Naive thymus-derived CD4-positive, alpha-beta T cell (primary cell): ENCODE measurements around the gene PPCDC. TPM values are rescaled to one million over a fixed set of nuclear protein-coding genes. Genes with fewer than 3 reads are reported as not detected.

ENCODE experiments used
- ATAC-seq: fragments of 150-1000 bp; cut with Tn5 transposase; 2 replicates; pipeline ENCODE4 v1.10.0; 2021; ENCODE audit warnings: mild to moderate bottlenecking, moderate library complexity
- CTCF ChIA-PET: fragments of 350-600 bp; sonication (Branson Sonifier 250); formaldehyde crosslinking; loops from one replicate; lab custom pipeline; 2021; ENCODE audit warnings: antibody characterized with exemption; lab: Charles Lee
- POLR2A ChIA-PET: fragments of 350-600 bp; sonication (Branson Sonifier 250); formaldehyde crosslinking; loops from one replicate; lab custom pipeline; 2021; ENCODE audit warnings: antibody characterized with exemption, inconsistent platforms; lab: Charles Lee
- DNase-seq, 9 donors: peaks; one replicate each; pipeline versions ENCODE4 v3.0.0 to v3.0.0-alpha.2; 2020 to 2022; ENCODE audit warnings: mixed read lengths in 1 of 9
- H3K27ac ChIP-seq: one replicate; pipeline ENCODE4 v1.7.0; 2013; ENCODE audit warnings: mild to moderate bottlenecking, low read depth, low read length, moderate library complexity
- H3K27me3 ChIP-seq, 2 donors: one replicate each; pipeline ENCODE4 v1.7.0; 2013; ENCODE audit warnings: low read length in 2 of 2, mild to moderate bottlenecking in 2 of 2, moderate library complexity in 2 of 2; ENCODE audit not compliant: control insufficient read depth in 2 of 2, insufficient read depth in 2 of 2
- H3K36me3 ChIP-seq, 3 experiments: 1 replicate in 2 of 3; 2 replicates in 1 of 3; pipeline ENCODE4 v1.7.0; 2013; ENCODE audit warnings: low read length in 3 of 3, mild to moderate bottlenecking in 3 of 3, moderate library complexity in 1 of 3; ENCODE audit not compliant: insufficient read depth in 3 of 3, control insufficient read depth in 2 of 3
- H3K4me1 ChIP-seq, 2 donors: one replicate each; pipeline ENCODE4 v1.7.0; 2013; ENCODE audit warnings: low read length in 2 of 2, mild to moderate bottlenecking in 2 of 2, moderate library complexity in 1 of 2; ENCODE audit not compliant: control insufficient read depth in 2 of 2, insufficient read depth in 2 of 2
- H3K4me3 ChIP-seq: 2 replicates; pipeline ENCODE4 v1.7.0; 2013; ENCODE audit warnings: mild to moderate bottlenecking, low read length
- H3K9me3 ChIP-seq, 3 experiments: 1 replicate in 2 of 3; 2 replicates in 1 of 3; pipeline ENCODE4 v1.7.0; 2013; ENCODE audit warnings: low read length in 3 of 3; ENCODE audit not compliant: control insufficient read depth in 2 of 3
- H3K27ac Mint-ChIP-seq, 9 donors: one replicate each; pipeline ENCODE4 v1.8.0; 2020 to 2022; ENCODE audit warnings: mixed read lengths in 9 of 9, mild to moderate bottlenecking in 8 of 9, moderate library complexity in 5 of 9, inconsistent platforms in 2 of 9
- H3K27me3 Mint-ChIP-seq, 5 donors: one replicate each; pipeline ENCODE4 v1.8.0; 2021 to 2022; ENCODE audit warnings: mixed read lengths in 5 of 5, mild to moderate bottlenecking in 1 of 5
- H3K36me3 Mint-ChIP-seq, 5 donors: one replicate each; pipeline ENCODE4 v1.8.0; 2020 to 2022; ENCODE audit warnings: mixed read lengths in 5 of 5, mild to moderate bottlenecking in 3 of 5, inconsistent platforms in 1 of 5
- H3K4me1 Mint-ChIP-seq, 7 donors: one replicate each; pipeline ENCODE4 v1.8.0; 2020 to 2022; ENCODE audit warnings: mixed read lengths in 7 of 7, mild to moderate bottlenecking in 3 of 7, inconsistent platforms in 1 of 7
- H3K4me3 Mint-ChIP-seq, 10 donors: one replicate each; pipeline ENCODE4 v1.8.0; 2020 to 2022; ENCODE audit warnings: mild to moderate bottlenecking in 10 of 10, mixed read lengths in 10 of 10, moderate library complexity in 6 of 10, inconsistent platforms in 2 of 10
- H3K9me3 Mint-ChIP-seq, 11 donors: one replicate each; pipeline ENCODE4 v1.8.0; 2020 to 2022; ENCODE audit warnings: mixed read lengths in 11 of 11, mild to moderate bottlenecking in 4 of 11, inconsistent platforms in 1 of 11, moderate library complexity in 1 of 11
- intact Hi-C, 2 donors: fragments of 100-400 bp; cut with micrococcal nuclease; formaldehyde crosslinking; loops; one replicate each; pipeline ENCODE4 v1.15.1; 2023
- polyA plus RNA-seq, 2 donors: library from polyadenylated mRNA; unstranded; fragments of 300-500 nt; fragmentation: Illumina TruSeq; gene quantifications; one replicate each; pipeline ENCODE4 v1.2.3, GENCODE V29; 2021
- total RNA-seq, 6 experiments: library from RNA in 5 of 6; stranded (reverse) in 5 of 6; gene quantifications; 1 replicate in 5 of 6; 2 replicates in 1 of 6; pipeline ENCODE4 v1.2.3 and lab custom pipeline; 2021 to 2026

Gene PPCDC
- total and polyA plus RNA-seq, 7 experiments from 2014 or later = 11.7 to 31.3 (median 14.5) TPM

DNA sequence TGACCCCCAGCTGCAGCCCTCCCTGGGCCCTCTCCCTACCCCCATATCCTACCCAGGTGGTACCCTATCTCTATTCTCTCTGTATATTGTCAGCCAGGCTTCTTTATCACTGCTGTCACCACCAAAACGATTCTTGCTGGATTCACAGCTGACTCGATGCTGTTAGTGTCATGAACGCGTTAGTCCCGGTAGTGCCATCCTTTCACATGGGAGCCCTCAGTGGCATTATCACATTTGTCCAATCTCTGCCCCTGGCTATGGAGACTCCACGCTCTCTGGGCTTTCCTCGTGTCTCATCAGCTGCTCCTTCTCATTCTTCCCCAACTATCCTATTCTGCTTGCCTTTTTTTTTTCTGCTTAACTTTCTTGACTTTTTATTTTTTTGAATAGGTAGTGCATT lies 21.0 kb upstream of the PPCDC start:
- no peak for DNase-seq
- intact Hi-C loops = no loop called here
- peak overlapping the region in 1 of 10 donors; percentile 11 for H3K4me3 Mint-ChIP-seq
- H3K27me3 ChIP-seq = no peaks in the 10 kb centered on the region
- no peak overlapping the region for H3K27ac Mint-ChIP-seq
- ChIA-PET CTCF (no interaction called here), POLR2A (no interaction called here)
- no peaks in the 10 kb centered on the region for H3K9me3 ChIP-seq
- no peak overlapping the region for H3K4me3 ChIP-seq
- peaks cover 0 to 4% (median 0%) of the 10 kb centered on the region in 5 donors for H3K36me3 Mint-ChIP-seq
- no peak overlapping the region for H3K27ac ChIP-seq
- H3K36me3 ChIP-seq = no peaks in the 10 kb centered on the region
- no peaks in the 10 kb centered on the region for H3K4me1 ChIP-seq
- peaks cover 0 to 1% (median 0%) of the 10 kb centered on the region in 11 donors for H3K9me3 Mint-ChIP-seq
- ATAC-seq = no peak
- H3K27me3 Mint-ChIP-seq = peaks cover 8 to 23% (median 15%) of the 10 kb centered on the region in 5 donors
- H3K4me1 Mint-ChIP-seq = peaks cover 0 to 3% (median 0%) of the 10 kb centered on the region in 7 donors

GRCh38 chr15:75007216-75007615 lies 16.2 kb upstream of the PPCDC start:
- H3K27ac Mint-ChIP-seq = peak overlapping the region in 1 of 9 donors; percentile 38
- intact Hi-C loops = no loop called here
- H3K36me3 Mint-ChIP-seq = no peaks in the 10 kb centered on the region
- no peaks in the 10 kb centered on the region for H3K27me3 ChIP-seq
- H3K27ac ChIP-seq = no peak overlapping the region
- no peak for ATAC-seq
- H3K9me3 Mint-ChIP-seq = peaks cover 0 to 4% (median 0%) of the 10 kb centered on the region in 11 donors
- H3K4me1 Mint-ChIP-seq = peaks cover 0 to 12% (median 8%) of the 10 kb centered on the region in 7 donors
- POLR2A ChIA-PET = no interaction called here
- H3K4me3 Mint-ChIP-seq = peak overlapping the region in 1 of 10 donors; percentile 34
- H3K27me3 Mint-ChIP-seq = peaks cover 0 to 34% (median 0%) of the 10 kb centered on the region in 5 donors
- H3K4me1 ChIP-seq = no peaks in the 10 kb centered on the region
- DNase-seq = no peak
- H3K9me3 ChIP-seq = no peaks in the 10 kb centered on the region
- CTCF ChIA-PET = no interaction called here
- no peaks in the 10 kb centered on the region for H3K36me3 ChIP-seq
- no peak overlapping the region for H3K4me3 ChIP-seq

DNA sequence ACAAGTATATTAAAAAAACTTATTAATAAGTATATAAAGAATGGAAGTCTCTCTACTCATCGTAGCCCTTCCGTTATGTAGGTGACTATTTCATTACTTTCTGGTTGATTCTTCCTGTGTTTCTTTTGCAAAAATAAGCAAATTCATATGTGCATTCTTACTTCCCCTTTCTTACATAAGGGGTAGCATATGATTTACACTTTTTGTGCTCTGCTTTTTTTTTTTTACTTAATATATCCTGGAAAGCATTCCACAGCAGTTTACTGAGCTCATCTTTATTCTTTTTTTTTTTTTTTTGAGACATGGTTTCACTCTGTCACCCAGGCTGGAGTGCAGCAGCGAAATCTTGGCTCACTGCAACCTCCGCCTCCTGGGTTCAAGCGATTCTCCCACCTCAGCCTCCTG lies 15.2 kb upstream of the PPCDC start:
- Mint-ChIP-seq H3K4me1 (peaks cover 0 to 12% (median 8%) of the 10 kb centered on the region in 7 donors), H3K36me3 (no peaks in the 10 kb centered on the region), H3K27ac (no peak overlapping the region), H3K4me3 (no peak overlapping the region), H3K27me3 (peaks cover 0 to 32% (median 0%) of the 10 kb centered on the region in 5 donors), H3K9me3 (peaks cover 0 to 4% (median 0%) of the 10 kb centered on the region in 11 donors)
- intact Hi-C loops = no loop called here
- no peak for ATAC-seq
- H3K27me3 ChIP-seq = no peaks in the 10 kb centered on the region
- POLR2A ChIA-PET = no interaction called here
- no peaks in the 10 kb centered on the region for H3K4me1 ChIP-seq
- CTCF ChIA-PET = no interaction called here
- no peak overlapping the region for H3K4me3 ChIP-seq
- H3K27ac ChIP-seq = no peak overlapping the region
- DNase-seq = no peak
- H3K36me3 ChIP-seq = no peaks in the 10 kb centered on the region
- no peaks in the 10 kb centered on the region for H3K9me3 ChIP-seq

- Histone ChIP-seq H3K36me3 (no peaks in the 10 kb centered on the region), H3K4me3 (no peak overlapping the region), H3K27ac (no peak overlapping the region), H3K4me1 (no peaks in the 10 kb centered on the region), H3K9me3 (no peaks in the 10 kb centered on the region), H3K27me3 (no peaks in the 10 kb centered on the region)
- no peaks in the 10 kb centered on the region for H3K36me3 Mint-ChIP-seq
- CTCF ChIA-PET = no interaction called here
- peak; percentile 42 for ATAC-seq
- no peak overlapping the region for H3K4me3 Mint-ChIP-seq
- peaks cover 0 to 32% (median 0%) of the 10 kb centered on the region in 5 donors for H3K27me3 Mint-ChIP-seq
- H3K9me3 Mint-ChIP-seq = peaks cover 0 to 4% (median 0%) of the 10 kb centered on the region in 11 donors
- intact Hi-C loops = no loop called here
- no peak overlapping the region for H3K27ac Mint-ChIP-seq
- no peak for DNase-seq
- POLR2A ChIA-PET = no interaction called here
- peaks cover 0 to 12% (median 8%) of the 10 kb centered on the region in 7 donors for H3K4me1 Mint-ChIP-seq
Measured at GRCh38 chr15:75008629-75009326, 14.6 kb upstream of the PPCDC start.

- intact Hi-C loops = no loop called here
- no peaks in the 10 kb centered on the region for H3K27me3 ChIP-seq
- Mint-ChIP-seq H3K4me3 (no peak overlapping the region), H3K27ac (no peak overlapping the region), H3K27me3 (no peaks in the 10 kb centered on the region), H3K4me1 (peaks cover 0 to 2% (median 0%) of the 10 kb centered on the region in 7 donors), H3K36me3 (no peaks in the 10 kb centered on the region), H3K9me3 (no peaks in the 10 kb centered on the region)
- no peaks in the 10 kb centered on the region for H3K9me3 ChIP-seq
- ATAC-seq (no peak), DNase-seq (no peak)
- H3K36me3 ChIP-seq = no peaks in the 10 kb centered on the region
- H3K4me3 ChIP-seq = no peak overlapping the region
- ChIA-PET CTCF (no interaction called here), POLR2A (no interaction called here)
- H3K27ac ChIP-seq = no peak overlapping the region
- H3K4me1 ChIP-seq = no peaks in the 10 kb centered on the region
Measured at GRCh38 chr15:75016431-75016830, 7.0 kb upstream of the PPCDC start.

- CTCF ChIA-PET = interaction anchor here (1.2 kb wide), 1 partner anchor 119 kb away, joined by 3 read pairs; no protein-coding TSS in a partner anchor
- peaks cover 3 to 19% (median 16%) of the 10 kb centered on the region in 7 donors for H3K4me1 Mint-ChIP-seq
- no peaks in the 10 kb centered on the region for H3K36me3 Mint-ChIP-seq
- Histone ChIP-seq H3K36me3 (peaks cover 0 to 4% (median 0%) of the 10 kb centered on the region in 3 experiments), H3K4me3 (no peak overlapping the region), H3K27me3 (no peaks in the 10 kb centered on the region), H3K27ac (no peak overlapping the region), H3K4me1 (no peaks in the 10 kb centered on the region), H3K9me3 (no peaks in the 10 kb centered on the region)
- no peaks in the 10 kb centered on the region for H3K27me3 Mint-ChIP-seq
- ATAC-seq (no peak), DNase-seq (no peak)
- POLR2A ChIA-PET = no interaction called here
- intact Hi-C loops = loop anchor here (5.0 to 10.0 kb wide), 3 partner anchors 255 to 478 kb away; partner anchors contain the start of gene ARID3B (in 1 of the 2)
- H3K27ac Mint-ChIP-seq = no peak overlapping the region
- H3K4me3 Mint-ChIP-seq = peak overlapping the region in 1 of 10 donors; percentile 61
- H3K9me3 Mint-ChIP-seq = no peaks in the 10 kb centered on the region
Measured at GRCh38 chr15:75019916-75020315, 3.5 kb upstream of the PPCDC start.
